MM.1S (cell line): ENCODE measurements around the gene TNRC6C.

Experiments used
- EZH2phosphoT487 ChIP-seq: fragments of 300-600 bp; sonication (generic); IDR thresholded peaks from 2 replicates; pipeline ENCODE4 v1.6.1; 2018; ENCODE audit warnings: antibody characterized with exemption, low read length
- TF ChIP-seq, protein P1 (sequence below): fragments of 300-600 bp; sonication (generic); IDR thresholded peaks from 2 replicates; pipeline ENCODE4 v1.5.1; 2016; ENCODE audit warnings: antibody characterized with exemption, low read length, mixed read lengths

DNA sequence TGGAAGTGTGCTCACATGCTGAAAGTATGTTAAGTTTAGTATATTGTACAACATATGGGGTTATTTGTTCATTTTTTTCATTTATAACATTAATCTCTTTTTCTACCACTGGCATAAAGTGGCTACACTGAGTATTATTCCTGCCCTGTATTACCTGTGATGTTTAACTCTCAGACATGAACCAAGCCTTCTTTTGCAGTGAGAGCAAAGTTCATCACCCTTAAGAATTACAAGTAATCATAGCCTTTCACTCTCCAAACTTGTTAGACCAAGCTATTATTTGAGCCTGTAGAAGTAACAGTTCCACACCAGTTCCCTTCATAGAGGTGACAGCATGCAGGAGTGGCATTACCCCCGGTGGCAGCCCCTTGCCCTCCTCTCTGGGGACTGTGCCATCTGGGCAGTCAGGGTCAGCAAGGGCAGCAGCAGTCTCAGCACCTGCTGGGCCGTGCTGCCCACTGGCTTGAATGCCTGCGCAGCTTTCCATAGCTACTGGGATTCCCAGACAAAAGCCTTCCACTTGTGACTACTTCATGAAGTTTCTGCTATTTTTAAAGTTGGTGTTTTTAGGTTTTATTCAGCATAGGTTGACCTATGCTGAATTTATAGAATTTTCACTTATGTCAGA, 98.7 kb downstream of the TNRC6C start:
- TF ChIP-seq, protein P1, sequence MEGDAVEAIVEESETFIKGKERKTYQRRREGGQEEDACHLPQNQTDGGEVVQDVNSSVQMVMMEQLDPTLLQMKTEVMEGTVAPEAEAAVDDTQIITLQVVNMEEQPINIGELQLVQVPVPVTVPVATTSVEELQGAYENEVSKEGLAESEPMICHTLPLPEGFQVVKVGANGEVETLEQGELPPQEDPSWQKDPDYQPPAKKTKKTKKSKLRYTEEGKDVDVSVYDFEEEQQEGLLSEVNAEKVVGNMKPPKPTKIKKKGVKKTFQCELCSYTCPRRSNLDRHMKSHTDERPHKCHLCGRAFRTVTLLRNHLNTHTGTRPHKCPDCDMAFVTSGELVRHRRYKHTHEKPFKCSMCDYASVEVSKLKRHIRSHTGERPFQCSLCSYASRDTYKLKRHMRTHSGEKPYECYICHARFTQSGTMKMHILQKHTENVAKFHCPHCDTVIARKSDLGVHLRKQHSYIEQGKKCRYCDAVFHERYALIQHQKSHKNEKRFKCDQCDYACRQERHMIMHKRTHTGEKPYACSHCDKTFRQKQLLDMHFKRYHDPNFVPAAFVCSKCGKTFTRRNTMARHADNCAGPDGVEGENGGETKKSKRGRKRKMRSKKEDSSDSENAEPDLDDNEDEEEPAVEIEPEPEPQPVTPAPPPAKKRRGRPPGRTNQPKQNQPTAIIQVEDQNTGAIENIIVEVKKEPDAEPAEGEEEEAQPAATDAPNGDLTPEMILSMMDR: no peak
- TF ChIP-seq EZH2phosphoT487: no peak
